K562 (cell line): ENCODE measurements around the gene OR9Q2.

ENCODE experiments used
- ESRRA ChIP-seq: fragments of 450-650 bp; IDR thresholded peaks from 2 replicates; pipeline ENCODE4 v1.6.1; 2014; ENCODE audit warnings: low read depth, mild to moderate bottlenecking, moderate library complexity, borderline replicate concordance
- GATA2 ChIP-seq: sonication (generic); formaldehyde crosslinking; IDR thresholded peaks from 2 replicates; pipeline ENCODE4 v1.4.0; 2020; ENCODE audit warnings: mild to moderate bottlenecking, missing genetic modification reagents
- JUNB ChIP-seq: fragments of 450-650 bp; formaldehyde crosslinking; conservative IDR thresholded peaks from 2 replicates; pipeline ENCODE4 v1.4.0; 2020; ENCODE audit warnings: mild to moderate bottlenecking
- RNF2 ChIP-seq: sonication (generic); IDR thresholded peaks from 2 replicates; pipeline ENCODE4 v1.6.1; 2016
- XRCC3 ChIP-seq: fragments of 450-650 bp; IDR thresholded peaks from 2 replicates; pipeline ENCODE4 v1.6.1; 2017; ENCODE audit warnings: mild to moderate bottlenecking, moderate library complexity

DNA sequence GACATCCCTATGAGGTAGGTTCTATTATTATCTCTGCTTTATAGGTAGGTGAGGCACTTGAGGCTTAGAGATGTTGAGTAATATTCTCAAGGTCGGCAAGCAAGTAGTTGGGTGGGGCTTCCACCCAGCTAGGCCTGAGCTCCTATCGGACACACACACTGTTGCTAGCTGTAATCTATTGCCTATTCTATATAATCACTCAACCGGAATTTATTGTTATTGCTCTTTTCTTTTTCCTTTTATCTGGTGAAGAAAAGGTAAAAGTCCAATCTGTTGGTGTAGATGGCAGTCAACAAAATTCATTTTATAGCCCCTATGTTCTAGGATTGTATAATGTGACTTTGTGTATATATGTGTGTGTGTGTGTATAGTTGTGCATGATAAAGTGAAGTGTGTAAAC lies 3.4 kb downstream of the OR9Q2 start:
- TF ChIP-seq GATA2 (CRISPR knock-in tag) (no peak), ESRRA (no peak), XRCC3 (no peak), RNF2 (no peak), JUNB (CRISPR knock-in tag) (no peak)
